ENCODE measurements around the gene ANKRD30A.
"Not testable (repeated sequence)": the region's sequence is repeated elsewhere in the genome, so short reads cannot be mapped to it uniquely, and the experiment has no call there.

The ANKRD30A gene

GRCh38 chr10:37246637-37247036 is 121.2 kb downstream of the ANKRD30A start:
- no peak for DNase-seq (ENCODE audit: low read depth in 1 of 2, low spot score in 1 of 2)

GRCh38 chr10:37255837-37256236 is 130.4 kb downstream of the ANKRD30A start:
- DNase-seq (ENCODE audit: low read depth in 1 of 2, low spot score in 1 of 2) = not testable (repeated sequence)

- DNase-seq (ENCODE audit: low read depth in 1 of 2, low spot score in 1 of 2) = no peak
These were observed 137.9 kb downstream of the ANKRD30A start for GRCh38 chr10:37263304-37263703.

- DNase-seq (ENCODE audit: low read depth in 1 of 2, low spot score in 1 of 2) = no peak
These were observed 142.9 kb downstream of the ANKRD30A start for GRCh38 chr10:37268266-37268665.

- DNase-seq (ENCODE audit: low read depth in 1 of 2, low spot score in 1 of 2) = no peak
These were observed 144.3 kb downstream of the ANKRD30A start for GRCh38 chr10:37269554-37270256.

- no peak for DNase-seq (ENCODE audit: low read depth in 1 of 2, low spot score in 1 of 2)
These were observed 149.9 kb downstream of the ANKRD30A start for GRCh38 chr10:37275216-37275777.

- no peak for DNase-seq (ENCODE audit: low read depth in 1 of 2, low spot score in 1 of 2)
These were observed 159.7 kb downstream of the ANKRD30A start for GRCh38 chr10:37285063-37285462.

- DNase-seq (ENCODE audit: low read depth in 1 of 2, low spot score in 1 of 2) = no peak
These were observed 164.6 kb downstream of the ANKRD30A start for GRCh38 chr10:37289833-37290464.

GRCh38 chr10:37301271-37301670 is 175.9 kb downstream of the ANKRD30A start:
- no peak for DNase-seq (ENCODE audit: low read depth in 1 of 2, low spot score in 1 of 2)

- DNase-seq (ENCODE audit: low read depth in 1 of 2, low spot score in 1 of 2) = no peak
These were observed 178.6 kb downstream of the ANKRD30A start for GRCh38 chr10:37304036-37304435.

GRCh38 chr10:37314350-37314749 is 189.0 kb downstream of the ANKRD30A start:
- no peak for DNase-seq (ENCODE audit: low read depth in 1 of 2, low spot score in 1 of 2)

GRCh38 chr10:37314862-37315261 is 189.5 kb downstream of the ANKRD30A start:
- DNase-seq (ENCODE audit: low read depth in 1 of 2, low spot score in 1 of 2) = no peak

- DNase-seq (ENCODE audit: low read depth in 1 of 2, low spot score in 1 of 2) = no peak
These were observed 219.0 kb downstream of the ANKRD30A start for GRCh38 chr10:37344413-37344812.

- DNase-seq (ENCODE audit: low read depth in 1 of 2, low spot score in 1 of 2) = no peak
These were observed 254.6 kb downstream of the ANKRD30A start for GRCh38 chr10:37379991-37380390.

- DNase-seq (ENCODE audit: low read depth in 1 of 2, low spot score in 1 of 2) = no peak
These were observed 255.9 kb downstream of the ANKRD30A start for GRCh38 chr10:37381271-37381670.

- no peak for DNase-seq (ENCODE audit: low read depth in 1 of 2, low spot score in 1 of 2)
These were observed 259.5 kb downstream of the ANKRD30A start for GRCh38 chr10:37384923-37385322.

- DNase-seq (ENCODE audit: low read depth in 1 of 2, low spot score in 1 of 2) = no peak
These were observed 265.5 kb downstream of the ANKRD30A start for GRCh38 chr10:37390926-37391325.

GRCh38 chr10:37400774-37401173 is 275.4 kb downstream of the ANKRD30A start:
- not testable (repeated sequence) for DNase-seq (ENCODE audit: low read depth in 1 of 2, low spot score in 1 of 2)

- no peak for DNase-seq (ENCODE audit: low read depth in 1 of 2, low spot score in 1 of 2)
These were observed 275.8 kb downstream of the ANKRD30A start for GRCh38 chr10:37401225-37401624.

- no peak for DNase-seq (ENCODE audit: low read depth in 1 of 2, low spot score in 1 of 2)
These were observed 278.4 kb downstream of the ANKRD30A start for GRCh38 chr10:37403776-37404175.

All from activated CD4-positive, alpha-beta T cell treated with anti-CD3 and anti-CD28 coated beads, Interleukin-2, amount 50 U/mL, for 24 hours (primary cell).